GM12891 (cell line): Measurements from ENCODE around the gene TSPAN9.

Experiments used
- DNase-seq: peaks from one replicate; pipeline ENCODE4 v3.0.0; 2011; ENCODE audit warnings: low spot score; ENCODE audit not compliant: insufficient read length
- FAIRE-seq: peaks from 2 replicates; lab custom pipeline; 2011; peaks lifted over from hg19 to GRCh38; lab: Jason Lieb, UNC
- PAX5 ChIP-seq: IDR thresholded peaks from 2 replicates; pipeline ENCODE4 v1.6.1; 2011; ENCODE audit warnings: low read length, moderate library complexity, mild to moderate bottlenecking; ENCODE audit not compliant: insufficient read depth, severe bottlenecking
- POLR2A ChIP-seq: IDR thresholded peaks from 2 replicates; pipeline ENCODE4 v1.6.1; 2011; ENCODE audit warnings: low read depth, low read length, control low read depth
- POLR2AphosphoS5 ChIP-seq: IDR thresholded peaks from 2 replicates; pipeline ENCODE4 v1.6.1; 2011; ENCODE audit warnings: low read depth, low read length, control low read depth
- POU2F2 ChIP-seq: IDR thresholded peaks from 2 replicates; pipeline ENCODE4 v1.6.1; 2011; ENCODE audit warnings: low read depth, mild to moderate bottlenecking, control low read depth, low read length, moderate library complexity
- SPI1 ChIP-seq: IDR thresholded peaks from 2 replicates; pipeline ENCODE4 v1.6.1; 2011; ENCODE audit warnings: low read depth, low read length, control low read depth
- TAF1 ChIP-seq: IDR thresholded peaks from 2 replicates; pipeline ENCODE4 v1.6.1; 2011; ENCODE audit warnings: low read depth, low read length, control low read depth

TSPAN9 gene

GRCh38 chr12:3137268-3137781, 60.1 kb downstream of the TSPAN9 start:
- DNase-seq, result no peak
- FAIRE-seq, result no peak
- TF ChIP-seq PAX5 (no peak), SPI1 (no peak), POU2F2 (no peak), POLR2AphosphoS5 (no peak), POLR2A (no peak), TAF1 (no peak)

- TF ChIP-seq SPI1, result no peak
- TF ChIP-seq PAX5, result no peak
- TF ChIP-seq POLR2AphosphoS5, result no peak
- TF ChIP-seq TAF1, result no peak
- no peak for TF ChIP-seq POU2F2
- TF ChIP-seq POLR2A, result no peak
- DNase-seq, result no peak
- no peak for FAIRE-seq
Measured at GRCh38 chr12:3137814-3138445, 60.8 kb downstream of the TSPAN9 start.

GRCh38 chr12:3138941-3139511, 61.8 kb downstream of the TSPAN9 start:
- DNase-seq, result no peak
- no peak for TF ChIP-seq PAX5
- TF ChIP-seq POLR2A, result no peak
- no peak for TF ChIP-seq POU2F2
- FAIRE-seq, result no peak

GRCh38 chr12:3139760-3140159, 62.6 kb downstream of the TSPAN9 start:
- FAIRE-seq, result no peak
- no peak for DNase-seq
- TF ChIP-seq POLR2AphosphoS5, result no peak

- no peak for FAIRE-seq
- DNase-seq, result no peak
Measured at GRCh38 chr12:3140284-3140683, 63.1 kb downstream of the TSPAN9 start.

GRCh38 chr12:3141339-3142321, 64.5 kb downstream of the TSPAN9 start:
- TF ChIP-seq POLR2A (no peak), PAX5 (no peak), POU2F2 (no peak), POLR2AphosphoS5 (no peak), TAF1 (no peak), SPI1 (no peak)
- no peak for DNase-seq
- FAIRE-seq, result no peak

More at GRCh38 chr12:3140284-3140683, 63.1 kb downstream of the TSPAN9 start:
- TF ChIP-seq PAX5 (no peak), POU2F2 (no peak), SPI1 (no peak), POLR2AphosphoS5 (no peak), TAF1 (no peak), POLR2A (no peak)

- no peak for DNase-seq
- no peak for FAIRE-seq
- TF ChIP-seq POLR2AphosphoS5 (no peak), PAX5 (no peak), SPI1 (no peak), TAF1 (no peak), POU2F2 (no peak), POLR2A (no peak)
Measured at GRCh38 chr12:3142386-3142785, 65.2 kb downstream of the TSPAN9 start.

- FAIRE-seq, result no peak
- TF ChIP-seq TAF1, result no peak
- TF ChIP-seq POU2F2, result no peak
- no peak for TF ChIP-seq PAX5
- TF ChIP-seq POLR2AphosphoS5, result no peak
- TF ChIP-seq POLR2A, result no peak
- TF ChIP-seq SPI1, result no peak
- DNase-seq, result no peak
Measured at GRCh38 chr12:3144495-3144894, 67.3 kb downstream of the TSPAN9 start.

GRCh38 chr12:3145033-3145432, 67.9 kb downstream of the TSPAN9 start:
- FAIRE-seq, result no peak
- no peak for DNase-seq
- TF ChIP-seq POU2F2, result no peak
- TF ChIP-seq SPI1, result no peak
- no peak for TF ChIP-seq PAX5
- TF ChIP-seq POLR2AphosphoS5, result no peak
- TF ChIP-seq TAF1, result no peak
- TF ChIP-seq POLR2A, result no peak
